ENCODE results near the gene FTSJ3.

FTSJ3 gene

DNA sequence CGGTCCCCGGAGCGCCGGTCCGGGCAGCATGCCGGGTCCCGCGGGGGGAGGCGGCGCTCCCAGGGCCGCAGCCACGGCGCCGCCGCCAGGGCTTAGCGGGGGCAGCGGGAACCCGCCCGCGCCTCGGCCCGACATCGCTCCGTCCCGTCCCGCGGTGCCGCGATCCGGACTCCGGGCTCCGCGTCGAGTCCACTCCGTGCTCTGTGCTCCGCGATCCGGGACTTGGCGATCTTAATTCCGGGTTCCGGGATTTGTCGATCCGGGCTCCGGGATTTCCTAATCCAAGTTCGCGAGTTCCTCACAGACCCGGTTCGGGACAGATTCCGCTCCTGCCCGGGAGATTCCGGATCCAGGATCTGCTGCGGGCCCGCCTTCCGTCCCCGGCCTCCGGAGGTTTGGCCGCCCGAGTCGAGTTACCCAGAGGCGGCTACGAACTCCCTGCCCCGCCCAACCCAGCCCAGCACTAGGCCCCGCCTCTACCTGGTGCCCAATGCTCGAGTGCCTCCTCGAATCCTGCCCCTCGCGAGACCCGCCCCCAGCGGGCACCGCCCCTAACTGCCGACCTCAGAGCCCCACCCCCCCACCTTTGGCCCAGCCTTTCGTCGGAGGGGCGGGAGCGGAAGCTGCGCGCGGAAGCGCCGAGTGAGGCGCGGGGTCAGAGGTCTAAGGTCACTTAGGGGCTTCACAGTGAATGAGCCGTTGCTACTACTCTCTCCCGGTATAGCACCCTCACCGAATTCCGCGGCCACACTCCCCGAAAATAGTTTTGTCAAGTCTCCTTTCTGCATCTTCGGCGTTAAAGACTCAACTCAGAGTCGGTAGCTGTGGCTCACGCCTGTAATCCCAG lies 15.3 kb upstream of the FTSJ3 start, which contains the start of gene SMARCD2 (continued):
- TF ChIP-seq SCRT1 (tag by site-specific recombination; IDR thresholded peaks at IDR 0.05; ENCODE audit: borderline replicate concordance) (no peak), ZNF514 (tag by site-specific recombination; IDR thresholded peaks at IDR 0.05) (no peak), ZNF10 (tag by site-specific recombination; IDR thresholded peaks at IDR 0.05) (peak; percentile 30), ZNF837 (tag by site-specific recombination; IDR thresholded peaks at IDR 0.05) (no peak), SP3 (tag by site-specific recombination; IDR thresholded peaks at IDR 0.05) (peak; percentile 99), ZNF274 (IDR thresholded peaks at IDR 0.05; ENCODE audit: low read length) (no peak), ZNF274 (tag by site-specific recombination; IDR thresholded peaks at IDR 0.05; ENCODE audit: borderline replicate concordance) (no peak; the same call in 1 of the 2 replicates), ZSCAN30 (tag by site-specific recombination; IDR thresholded peaks at IDR 0.05) (peak; percentile 100), ZNF362 (tag by site-specific recombination; IDR thresholded peaks at IDR 0.05) (0 out of 2 replicates have a peak, but pooled peaks have one; percentile 15), KLF7 (tag by site-specific recombination; IDR thresholded peaks at IDR 0.05; ENCODE audit: borderline replicate concordance) (peak; percentile 95), ZNF23 (tag by site-specific recombination; IDR thresholded peaks at IDR 0.05; ENCODE audit: borderline replicate concordance) (no peak), ZNF561 (tag by site-specific recombination; IDR thresholded peaks at IDR 0.05; ENCODE audit: borderline replicate concordance) (peak; percentile 97), OVOL3 (tag by site-specific recombination; IDR thresholded peaks at IDR 0.05) (peak; percentile 81; the same call in 1 of the 2 replicates), TSHZ1 (tag by site-specific recombination; IDR thresholded peaks at IDR 0.05; ENCODE audit: borderline replicate concordance) (peak; percentile 93; the same call in 1 of the 2 replicates), AEBP2 (tag by site-specific recombination; IDR thresholded peaks at IDR 0.05; ENCODE audit: borderline replicate concordance) (peak; percentile 93), ZNF843 (tag by site-specific recombination; IDR thresholded peaks at IDR 0.05) (peak; percentile 65), ZNF423 (tag by site-specific recombination; IDR thresholded peaks at IDR 0.05) (peak; percentile 77), ZBTB21 (tag by site-specific recombination; IDR thresholded peaks at IDR 0.05) (peak; percentile 85), KLF17 (tag by site-specific recombination; IDR thresholded peaks at IDR 0.05) (peak; percentile 100), ZNF221 (tag by site-specific recombination; IDR thresholded peaks at IDR 0.05; ENCODE audit: borderline replicate concordance) (peak; percentile 99), ZNF645 (tag by site-specific recombination; IDR thresholded peaks at IDR 0.05) (0 out of 2 replicates have a peak, but pooled peaks have one; percentile 29), ZNF76 (tag by site-specific recombination; IDR thresholded peaks at IDR 0.05; ENCODE audit: borderline replicate concordance, low read depth) (peak; percentile 83), ZBTB44 (tag by site-specific recombination; IDR thresholded peaks at IDR 0.05) (peak; percentile 96), ZNF248 (tag by site-specific recombination; IDR thresholded peaks at IDR 0.05) (no peak), ZNF548 (tag by site-specific recombination; IDR thresholded peaks at IDR 0.05) (0 out of 2 replicates have a peak, but pooled peaks have one; percentile 55), PRDM6 (tag by site-specific recombination; IDR thresholded peaks at IDR 0.05) (peak; percentile 60; the same call in 1 of the 2 replicates), ZNF433 (tag by site-specific recombination; IDR thresholded peaks at IDR 0.05; ENCODE audit: low read depth) (no peak)

Measured in HEK293 (cell line).